ENCODE measurements around the gene SH3YL1.

GRCh38 chr2:233030-233429 lies 30.8 kb downstream of the SH3YL1 start:
- no peak for TF ChIP-seq CTCF (conservative IDR thresholded peaks at IDR 0.05 in 1 of 2, IDR thresholded peaks at IDR 0.05 in 1 of 2; ENCODE audit: extremely low read depth in 1 of 2, insufficient read depth in 1 of 2, low read depth in 1 of 2, low read length in 2 of 2)
- no peak for TF ChIP-seq EZH2 (IDR thresholded peaks at IDR 0.05; ENCODE audit: borderline replicate concordance, low read length)
